HepG2 (cell line): ENCODE results near the gene BABAM1. TPM values are rescaled to one million over a fixed set of nuclear protein-coding genes. Genes with fewer than 3 reads are reported as not detected.

Experiments
- ATF7-NPFF ChIP-seq: sonication (generic); formaldehyde crosslinking; IDR thresholded peaks from 2 replicates; pipeline ENCODE4 v1.8.1; 2023; ENCODE audit warnings: mild to moderate bottlenecking, low read depth, missing genetic modification reagents, moderate library complexity
- FOXC1 ChIP-seq: sonication (generic); formaldehyde crosslinking; IDR thresholded peaks from 2 replicates; pipeline ENCODE4 v1.8.0; 2022; ENCODE audit warnings: mild to moderate bottlenecking, missing genetic modification reagents, borderline replicate concordance
- KAT7 ChIP-seq: IDR thresholded peaks from 2 replicates; pipeline ENCODE4 v1.6.1; 2018; ENCODE audit warnings: borderline replicate concordance, missing compliant biosample characterization
- MIXL1 ChIP-seq: IDR thresholded peaks from 2 replicates; pipeline ENCODE4 v1.6.1; 2016
- MTF1 ChIP-seq: sonication (generic); formaldehyde crosslinking; IDR thresholded peaks from 2 replicates; pipeline ENCODE4 v1.5.0; 2020; ENCODE audit warnings: missing genetic modification reagents
- NFE2L2 ChIP-seq: fragments of 150-350 bp; IDR thresholded peaks from 2 replicates; pipeline ENCODE4 v1.6.1; 2014; ENCODE audit warnings: low read length
- PAF1 ChIP-seq: IDR thresholded peaks from 2 replicates; pipeline ENCODE4 v1.6.1; 2016; ENCODE audit warnings: missing genetic modification reagents, missing compliant biosample characterization
- PHB2 ChIP-seq: fragments of 450-650 bp; IDR thresholded peaks from 2 replicates; pipeline ENCODE4 v1.6.1; 2018; ENCODE audit not compliant: partially characterized antibody
- POLR2A ChIP-seq, 2 experiments: IDR thresholded peaks; 2 replicates each; pipeline ENCODE4 v1.6.1; 2011; ENCODE audit warnings: low read depth in 2 of 2, low read length in 2 of 2, mild to moderate bottlenecking in 1 of 2, moderate library complexity in 1 of 2; ENCODE audit not compliant: insufficient read depth in 1 of 2
- RBM39 ChIP-seq: fragments of 200-400 bp; formaldehyde crosslinking; IDR thresholded peaks from one replicate; pipeline ENCODE4 v1.6.1; 2018; ENCODE audit warnings: antibody characterized with exemption, mild to moderate bottlenecking, low read depth, low read length; ENCODE audit not compliant: poor library complexity, severe bottlenecking
- SIN3A ChIP-seq: IDR thresholded peaks from 2 replicates; pipeline ENCODE4 v1.6.1; 2011; ENCODE audit warnings: low read depth, mild to moderate bottlenecking, control low read depth, low read length, borderline replicate concordance
- SIX1 ChIP-seq: sonication (generic); formaldehyde crosslinking; IDR thresholded peaks from 2 replicates; pipeline ENCODE4 v1.4.0; 2020; ENCODE audit warnings: missing genetic modification reagents, borderline replicate concordance
- SP2 ChIP-seq: sonication (generic); formaldehyde crosslinking; IDR thresholded peaks from 2 replicates; pipeline ENCODE4 v1.5.1; 2020; ENCODE audit warnings: mild to moderate bottlenecking, missing genetic modification reagents
- SRY ChIP-seq: sonication (generic); formaldehyde crosslinking; IDR thresholded peaks from 2 replicates; pipeline ENCODE4 v1.8.0; 2022; ENCODE audit warnings: mild to moderate bottlenecking, missing genetic modification reagents
- ZFP41 ChIP-seq: sonication (generic); formaldehyde crosslinking; IDR thresholded peaks from 2 replicates; pipeline ENCODE4 v1.4.0; 2020; ENCODE audit warnings: mild to moderate bottlenecking, missing genetic modification reagents, borderline replicate concordance
- ZNF124 ChIP-seq: sonication (generic); formaldehyde crosslinking; IDR thresholded peaks from 2 replicates; pipeline ENCODE4 v1.4.0; 2020; ENCODE audit warnings: missing genetic modification reagents
- ZNF160 ChIP-seq: sonication (generic); formaldehyde crosslinking; IDR thresholded peaks from 2 replicates; pipeline ENCODE4 v1.8.0; 2022; ENCODE audit warnings: mild to moderate bottlenecking, inconsistent platforms, missing genetic modification reagents
- ZNF224 ChIP-seq: sonication (generic); formaldehyde crosslinking; IDR thresholded peaks from 2 replicates; pipeline ENCODE4 v1.5.0; 2020; ENCODE audit warnings: mild to moderate bottlenecking, missing genetic modification reagents
- ZNF264 ChIP-seq: sonication (generic); formaldehyde crosslinking; IDR thresholded peaks from 2 replicates; pipeline ENCODE4 v1.4.0; 2020; ENCODE audit warnings: missing genetic modification reagents
- ZNF768 ChIP-seq: sonication (generic); formaldehyde crosslinking; IDR thresholded peaks from 2 replicates; pipeline ENCODE4 v1.4.0; 2020; ENCODE audit warnings: missing genetic modification reagents
- polyA plus RNA-seq, 8 experiments: library from polyadenylated mRNA; depleted of rRNA in 3 of 8; stranded (reverse) in 7 of 8; unstranded in 1 of 8; fragments of >200 nt; fragmentation: Illumina TruSeq in 4 of 8; extraction: Trizol in 4 of 8; gene quantifications; 2 replicates each; pipeline versions ENCODE4 v1.2.1 to v1.2.3, GENCODE V29; 2011 to 2016; ENCODE audit warnings: low read depth in 4 of 8, missing spikeins in 1 of 8, mixed read lengths in 1 of 8; ENCODE audit not compliant: insufficient read depth in 1 of 8
- total RNA-seq, 5 experiments: library from RNA; depleted of rRNA; stranded (reverse); fragments of >200 nt; fragmentation: Illumina TruSeq; extraction: Trizol; gene quantifications; 2 replicates each; pipeline ENCODE4 v1.2.3, GENCODE V29; 2016; ENCODE audit warnings: low read depth in 1 of 5
- TF ChIP-seq, protein P1 (sequence below): sonication (generic); formaldehyde crosslinking; IDR thresholded peaks from 2 replicates; pipeline ENCODE4 v1.9.0; 2021; ENCODE audit warnings: missing genetic modification reagents, borderline replicate concordance
- TF ChIP-seq, protein P2 (sequence below): IDR thresholded peaks from 2 replicates; pipeline ENCODE4 v1.6.1; 2016; ENCODE audit warnings: control low read depth
- TF ChIP-seq, protein P3 (sequence below): fragments of 450-650 bp; IDR thresholded peaks from 2 replicates; pipeline ENCODE4 v1.6.1; 2017; ENCODE audit warnings: mild to moderate bottlenecking

Gene BABAM1
- total and polyA plus RNA-seq, 2 of the 13 experiments (the other 11 are each of a cell fraction or from before 2014, with no cell fraction given), result 70.0 to 82.0 TPM

DNA sequence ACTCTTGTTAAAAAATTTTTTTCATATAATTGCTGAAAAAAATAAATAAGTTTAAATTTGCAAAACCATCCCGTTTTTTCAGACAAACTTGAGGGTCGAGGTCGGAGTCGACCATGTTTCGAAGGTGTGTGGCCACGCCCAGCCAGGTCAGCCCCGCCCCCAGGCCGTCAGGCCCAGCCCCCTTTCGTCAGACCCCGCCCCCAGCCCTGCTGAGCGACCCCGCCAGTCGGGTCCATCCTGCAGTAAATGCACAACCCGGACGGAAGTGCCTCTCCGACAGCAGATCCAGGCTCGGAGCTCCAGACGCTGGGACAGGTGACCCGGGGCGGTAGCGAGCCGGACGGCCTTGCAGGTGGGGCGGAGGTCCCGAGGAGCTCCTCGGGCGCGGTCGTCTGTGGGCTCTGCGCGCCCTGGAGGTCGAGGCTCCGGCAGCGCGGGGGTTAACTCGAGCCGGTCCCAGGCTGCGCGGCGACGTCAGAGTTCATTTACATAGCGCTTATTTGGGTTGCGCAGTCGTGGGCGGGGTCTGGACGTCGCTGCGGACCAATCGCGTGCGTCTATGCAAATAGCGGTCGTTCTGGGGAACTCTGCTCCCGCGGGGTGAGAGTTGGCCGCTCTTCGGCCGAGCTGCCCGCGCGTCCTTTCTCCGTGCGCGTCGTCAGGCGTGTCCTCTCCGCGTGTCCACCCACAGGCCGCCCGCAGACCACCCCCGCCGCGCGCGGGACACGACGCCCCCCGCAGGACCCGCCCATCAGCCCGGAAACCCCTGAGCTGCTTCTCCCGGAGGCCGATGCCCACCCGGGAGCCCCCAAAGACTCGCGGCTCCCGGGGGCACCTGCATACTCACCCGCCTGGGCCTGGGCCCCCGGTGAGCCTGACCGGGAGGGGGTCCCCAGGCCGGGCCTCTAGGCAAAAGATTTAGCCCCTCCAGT is 41.0 kb upstream of the BABAM1 start, which contains the start of gene OCEL1 (continued):
- TF ChIP-seq, protein P1, sequence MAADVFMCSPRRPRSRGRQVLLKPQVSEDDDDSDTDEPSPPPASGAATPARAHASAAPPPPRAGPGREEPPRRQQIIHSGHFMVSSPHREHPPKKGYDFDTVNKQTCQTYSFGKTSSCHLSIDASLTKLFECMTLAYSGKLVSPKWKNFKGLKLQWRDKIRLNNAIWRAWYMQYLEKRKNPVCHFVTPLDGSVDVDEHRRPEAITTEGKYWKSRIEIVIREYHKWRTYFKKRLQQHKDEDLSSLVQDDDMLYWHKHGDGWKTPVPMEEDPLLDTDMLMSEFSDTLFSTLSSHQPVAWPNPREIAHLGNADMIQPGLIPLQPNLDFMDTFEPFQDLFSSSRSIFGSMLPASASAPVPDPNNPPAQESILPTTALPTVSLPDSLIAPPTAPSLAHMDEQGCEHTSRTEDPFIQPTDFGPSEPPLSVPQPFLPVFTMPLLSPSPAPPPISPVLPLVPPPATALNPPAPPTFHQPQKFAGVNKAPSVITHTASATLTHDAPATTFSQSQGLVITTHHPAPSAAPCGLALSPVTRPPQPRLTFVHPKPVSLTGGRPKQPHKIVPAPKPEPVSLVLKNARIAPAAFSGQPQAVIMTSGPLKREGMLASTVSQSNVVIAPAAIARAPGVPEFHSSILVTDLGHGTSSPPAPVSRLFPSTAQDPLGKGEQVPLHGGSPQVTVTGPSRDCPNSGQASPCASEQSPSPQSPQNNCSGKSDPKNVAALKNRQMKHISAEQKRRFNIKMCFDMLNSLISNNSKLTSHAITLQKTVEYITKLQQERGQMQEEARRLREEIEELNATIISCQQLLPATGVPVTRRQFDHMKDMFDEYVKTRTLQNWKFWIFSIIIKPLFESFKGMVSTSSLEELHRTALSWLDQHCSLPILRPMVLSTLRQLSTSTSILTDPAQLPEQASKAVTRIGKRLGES (CRISPR knock-in tag), result no peak
- TF ChIP-seq ZNF768 (CRISPR knock-in tag) (peak; percentile 57; the same call in 1 of the 2 replicates), SRY (CRISPR knock-in tag) (peak; percentile 68), POLR2A (IDR thresholded peaks at IDR 0.05; ENCODE audit: insufficient read depth in 1 of 2, low read depth in 2 of 2, low read length in 2 of 2) (peak; percentile 93 to 97), MIXL1 (CRISPR knock-in tag) (no peak), PHB2 (no peak), ZNF124 (CRISPR knock-in tag) (no peak), SIN3A (no peak), SIX1 (CRISPR knock-in tag) (no peak), ZFP41 (no peak), NFE2L2 (no peak), KAT7 (peak; percentile 71; the same call in 1 of the 2 replicates), SP2 (CRISPR knock-in tag) (peak; percentile 52; the same call in 1 of the 2 replicates), ZNF224 (CRISPR knock-in tag) (no peak), FOXC1 (CRISPR knock-in tag) (no peak; the same call in 1 of the 2 replicates), ATF7-NPFF (CRISPR knock-in tag) (peak; percentile 89; the same call in 1 of the 2 replicates), MTF1 (CRISPR knock-in tag) (no peak), ZNF264 (CRISPR knock-in tag) (no peak), PAF1 (CRISPR knock-in tag) (no peak), ZNF160 (CRISPR knock-in tag) (peak; percentile 41; the same call in 1 of the 2 replicates), RBM39 (peak; percentile 72)
- TF ChIP-seq, protein P2, sequence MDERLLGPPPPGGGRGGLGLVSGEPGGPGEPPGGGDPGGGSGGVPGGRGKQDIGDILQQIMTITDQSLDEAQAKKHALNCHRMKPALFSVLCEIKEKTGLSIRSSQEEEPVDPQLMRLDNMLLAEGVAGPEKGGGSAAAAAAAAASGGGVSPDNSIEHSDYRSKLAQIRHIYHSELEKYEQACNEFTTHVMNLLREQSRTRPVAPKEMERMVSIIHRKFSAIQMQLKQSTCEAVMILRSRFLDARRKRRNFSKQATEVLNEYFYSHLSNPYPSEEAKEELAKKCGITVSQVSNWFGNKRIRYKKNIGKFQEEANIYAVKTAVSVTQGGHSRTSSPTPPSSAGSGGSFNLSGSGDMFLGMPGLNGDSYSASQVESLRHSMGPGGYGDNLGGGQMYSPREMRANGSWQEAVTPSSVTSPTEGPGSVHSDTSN (CRISPR knock-in tag), result no peak
- TF ChIP-seq, protein P3, sequence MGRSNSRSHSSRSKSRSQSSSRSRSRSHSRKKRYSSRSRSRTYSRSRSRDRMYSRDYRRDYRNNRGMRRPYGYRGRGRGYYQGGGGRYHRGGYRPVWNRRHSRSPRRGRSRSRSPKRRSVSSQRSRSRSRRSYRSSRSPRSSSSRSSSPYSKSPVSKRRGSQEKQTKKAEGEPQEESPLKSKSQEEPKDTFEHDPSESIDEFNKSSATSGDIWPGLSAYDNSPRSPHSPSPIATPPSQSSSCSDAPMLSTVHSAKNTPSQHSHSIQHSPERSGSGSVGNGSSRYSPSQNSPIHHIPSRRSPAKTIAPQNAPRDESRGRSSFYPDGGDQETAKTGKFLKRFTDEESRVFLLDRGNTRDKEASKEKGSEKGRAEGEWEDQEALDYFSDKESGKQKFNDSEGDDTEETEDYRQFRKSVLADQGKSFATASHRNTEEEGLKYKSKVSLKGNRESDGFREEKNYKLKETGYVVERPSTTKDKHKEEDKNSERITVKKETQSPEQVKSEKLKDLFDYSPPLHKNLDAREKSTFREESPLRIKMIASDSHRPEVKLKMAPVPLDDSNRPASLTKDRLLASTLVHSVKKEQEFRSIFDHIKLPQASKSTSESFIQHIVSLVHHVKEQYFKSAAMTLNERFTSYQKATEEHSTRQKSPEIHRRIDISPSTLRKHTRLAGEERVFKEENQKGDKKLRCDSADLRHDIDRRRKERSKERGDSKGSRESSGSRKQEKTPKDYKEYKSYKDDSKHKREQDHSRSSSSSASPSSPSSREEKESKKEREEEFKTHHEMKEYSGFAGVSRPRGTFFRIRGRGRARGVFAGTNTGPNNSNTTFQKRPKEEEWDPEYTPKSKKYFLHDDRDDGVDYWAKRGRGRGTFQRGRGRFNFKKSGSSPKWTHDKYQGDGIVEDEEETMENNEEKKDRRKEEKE, result no peak
